Fibroblast of mammary gland (primary cell): Measurements from ENCODE around the gene DAAM1.

Source experiments
- DNase-seq: peaks from one replicate; pipeline ENCODE4 v3.0.0-alpha.2; 2010; ENCODE audit warnings: low read depth
- H3K4me3 ChIP-seq: 2 replicates; pipeline ENCODE4 v1.5.1; 2011; ENCODE audit warnings: low read depth, mild to moderate bottlenecking, low read length, moderate library complexity; ENCODE audit not compliant: control insufficient read depth
- TF ChIP-seq, protein P1 (sequence below): conservative IDR thresholded peaks from 2 replicates; pipeline ENCODE4 v1.5.1; 2011; ENCODE audit warnings: low read depth, low read length, inconsistent platforms; ENCODE audit not compliant: control insufficient read depth, insufficient read depth

DAAM1 gene

DNA sequence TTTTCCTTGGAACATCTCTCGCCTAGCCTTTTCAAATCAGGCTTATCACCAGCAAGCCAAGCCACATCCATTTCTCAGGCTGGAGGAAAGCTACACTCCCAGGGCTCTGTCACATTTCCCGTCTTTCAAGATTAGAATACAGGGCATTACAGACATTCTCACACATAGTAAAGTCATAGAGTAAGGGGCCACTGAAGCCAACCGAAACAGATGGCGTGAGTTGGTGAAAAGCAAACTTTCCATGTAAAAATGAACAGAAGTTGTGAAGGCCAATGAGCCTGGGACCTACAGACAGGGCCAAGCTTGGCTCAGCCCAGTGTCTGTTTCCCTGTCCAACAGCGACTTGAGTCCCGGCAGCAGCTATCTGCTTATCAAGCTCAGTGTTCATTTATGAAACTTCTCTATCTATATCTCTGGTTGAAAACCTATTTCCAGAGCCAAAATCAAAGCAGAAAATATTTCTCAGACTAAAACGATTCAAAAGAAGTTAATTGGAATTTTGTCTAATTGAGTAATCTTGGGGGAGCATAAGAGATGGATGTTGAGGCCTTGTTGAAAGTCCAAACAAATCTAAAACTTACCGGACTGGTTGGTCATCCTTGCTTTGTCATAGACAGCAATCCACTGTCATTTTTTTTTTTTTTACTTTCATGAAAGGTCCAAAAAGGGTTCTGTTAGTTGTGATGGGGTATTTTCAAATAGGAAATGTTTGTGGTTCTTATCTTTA is 105.6 kb downstream of the DAAM1 start:
- TF ChIP-seq, protein P1, sequence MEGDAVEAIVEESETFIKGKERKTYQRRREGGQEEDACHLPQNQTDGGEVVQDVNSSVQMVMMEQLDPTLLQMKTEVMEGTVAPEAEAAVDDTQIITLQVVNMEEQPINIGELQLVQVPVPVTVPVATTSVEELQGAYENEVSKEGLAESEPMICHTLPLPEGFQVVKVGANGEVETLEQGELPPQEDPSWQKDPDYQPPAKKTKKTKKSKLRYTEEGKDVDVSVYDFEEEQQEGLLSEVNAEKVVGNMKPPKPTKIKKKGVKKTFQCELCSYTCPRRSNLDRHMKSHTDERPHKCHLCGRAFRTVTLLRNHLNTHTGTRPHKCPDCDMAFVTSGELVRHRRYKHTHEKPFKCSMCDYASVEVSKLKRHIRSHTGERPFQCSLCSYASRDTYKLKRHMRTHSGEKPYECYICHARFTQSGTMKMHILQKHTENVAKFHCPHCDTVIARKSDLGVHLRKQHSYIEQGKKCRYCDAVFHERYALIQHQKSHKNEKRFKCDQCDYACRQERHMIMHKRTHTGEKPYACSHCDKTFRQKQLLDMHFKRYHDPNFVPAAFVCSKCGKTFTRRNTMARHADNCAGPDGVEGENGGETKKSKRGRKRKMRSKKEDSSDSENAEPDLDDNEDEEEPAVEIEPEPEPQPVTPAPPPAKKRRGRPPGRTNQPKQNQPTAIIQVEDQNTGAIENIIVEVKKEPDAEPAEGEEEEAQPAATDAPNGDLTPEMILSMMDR: no peak
- H3K4me3 ChIP-seq: no peak overlapping the region
- DNase-seq: peak; percentile 30

- TF ChIP-seq, protein P1: no peak
- H3K4me3 ChIP-seq: no peak overlapping the region
- DNase-seq: peak; percentile 61
Observed at GRCh38 chr14:59294662-59294992, 106.2 kb downstream of the DAAM1 start.

GRCh38 chr14:59295951-59296350 is 107.5 kb downstream of the DAAM1 start:
- H3K4me3 ChIP-seq: no peak overlapping the region
- no peak for DNase-seq
- TF ChIP-seq, protein P1: no peak

- no peak overlapping the region for H3K4me3 ChIP-seq
- no peak for DNase-seq
- TF ChIP-seq, protein P1: no peak
Observed at GRCh38 chr14:59296508-59296907, 108.0 kb downstream of the DAAM1 start.

DNA sequence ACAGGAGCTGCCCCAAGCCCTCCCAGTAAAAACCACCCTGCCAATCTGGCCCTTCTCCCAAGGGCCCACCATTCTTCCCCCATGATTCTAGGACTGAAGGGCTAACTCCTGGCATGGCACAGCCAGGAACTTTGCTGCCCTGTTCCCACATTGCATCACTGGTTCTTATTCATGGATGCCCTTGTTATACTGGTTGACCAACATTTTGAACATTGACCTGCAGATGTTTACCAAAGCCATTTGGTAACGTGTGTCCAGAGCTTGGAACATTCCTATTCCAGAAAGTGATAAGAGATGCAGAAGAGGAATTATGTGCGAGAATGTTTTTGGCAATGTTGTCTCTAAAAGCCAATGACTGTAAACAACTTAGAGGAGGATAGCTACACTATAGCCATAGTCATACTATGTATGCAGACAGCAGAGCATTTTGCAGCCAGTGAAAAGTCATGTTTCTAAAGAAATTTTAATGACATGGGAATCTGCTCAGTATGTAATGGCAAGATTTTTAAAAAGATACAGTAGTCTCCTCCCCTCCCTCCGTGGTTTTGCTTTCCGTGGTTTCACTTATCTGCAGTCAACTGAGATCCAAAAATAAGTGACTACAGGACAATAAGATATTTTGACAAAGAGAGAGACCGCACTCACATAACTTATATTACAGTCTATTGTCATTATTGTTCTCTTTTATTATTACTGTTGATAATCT is 108.8 kb downstream of the DAAM1 start:
- no peak for DNase-seq
- TF ChIP-seq, protein P1: no peak

DNA sequence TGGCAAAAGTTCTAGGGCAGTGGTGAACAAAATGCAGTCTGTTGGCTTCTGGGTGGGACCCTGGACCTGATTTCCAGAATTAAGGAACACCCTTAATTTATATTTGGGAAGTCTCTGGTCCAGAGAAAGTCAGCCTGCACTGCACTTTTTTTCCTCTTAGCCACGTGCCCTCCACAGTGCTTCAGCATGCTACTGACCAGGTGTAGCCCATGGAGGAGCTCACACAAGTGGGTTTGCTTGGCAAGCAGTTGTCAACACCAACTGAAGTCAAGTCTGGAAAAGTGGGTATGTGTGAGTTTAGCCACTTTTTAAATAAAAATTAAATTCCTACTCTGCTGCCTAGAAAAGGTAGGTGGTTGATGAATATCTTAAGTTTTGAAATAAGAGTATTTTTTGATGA is 111.3 kb downstream of the DAAM1 start:
- H3K4me3 ChIP-seq: no peak overlapping the region
- TF ChIP-seq, protein P1: no peak
- DNase-seq: no peak

More for the DNA sequence above, 108.8 kb downstream of the DAAM1 start:
- H3K4me3 ChIP-seq: no peak overlapping the region
